Ascending aorta (tissue), 2 donors: ENCODE measurements around the gene WFDC5. TPM values are rescaled to one million over a fixed set of nuclear protein-coding genes. Genes with fewer than 3 reads are reported as not detected.
A peak's percentile ranks its signal among the peaks of the same experiment; 100 is the strongest.

ENCODE experiments used
- DNase-seq, 2 donors: peaks; one replicate each; pipeline ENCODE4 v3.0.0-alpha.2; 2019; ENCODE audit warnings: low spot score in 2 of 2
- H3K27ac ChIP-seq, 2 donors: fragments of 200-600 bp; sonication (generic); one replicate each; pipeline ENCODE4 v1.5.1; 2016 to 2017; ENCODE audit warnings: mild to moderate bottlenecking in 1 of 2
- H3K27me3 ChIP-seq: fragments of 200-600 bp; sonication (generic); one replicate; pipeline ENCODE4 v1.5.1; 2017
- H3K36me3 ChIP-seq, 2 donors: fragments of 200-600 bp; sonication (generic); one replicate each; pipeline ENCODE4 v1.5.1; 2016
- H3K4me1 ChIP-seq, 2 donors: fragments of 200-600 bp; sonication (generic); one replicate each; pipeline ENCODE4 v1.5.1; 2016 to 2017; ENCODE audit warnings: mild to moderate bottlenecking in 1 of 2
- H3K4me3 ChIP-seq, 2 donors: fragments of 200-600 bp; sonication (generic); one replicate each; pipeline ENCODE4 v1.5.1; 2016 to 2017; ENCODE audit warnings: mild to moderate bottlenecking in 1 of 2
- H3K9me3 ChIP-seq, 2 donors: fragments of 200-600 bp; sonication (generic); one replicate each; pipeline ENCODE4 v1.5.1; 2016
- CTCF ChIP-seq, 3 experiments: fragments of 200-600 bp in 2 of 3; fragments of 450-650 bp in 1 of 3; sonication (generic) in 2 of 3; IDR thresholded peaks; one replicate each; pipeline ENCODE4 v1.5.1; 2016 to 2019; ENCODE audit warnings: antibody characterized with exemption in 3 of 3, mild to moderate bottlenecking in 1 of 3, moderate library complexity in 1 of 3
- intact Hi-C: fragments of 100-400 bp; cut with DNase I; formaldehyde crosslinking; loops from one replicate; pipeline ENCODE4 v1.15.1; 2023
- total RNA-seq: library from RNA; depleted of rRNA; stranded (reverse); fragments of >200 nt; gene quantifications from one replicate; pipeline ENCODE4 v1.1.0, GENCODE V29; 2016

Gene WFDC5
- total RNA-seq, 1 donor from 2014 or later, result not detected

GRCh38 chr20:45097485-45098102, 17.4 kb downstream of the WFDC5 start:
- Histone ChIP-seq H3K4me1 (no peaks in the 10 kb centered on the region), H3K36me3 (no peaks in the 10 kb centered on the region), H3K9me3 (no peaks in the 10 kb centered on the region), H3K27ac (no peak overlapping the region), H3K27me3 (no peaks in the 10 kb centered on the region), H3K4me3 (peak overlapping the region; percentile 29 to 35)
- intact Hi-C loops, result loop anchor here (2.0 kb wide), 1 partner anchor 53 kb away; no protein-coding TSS in a partner anchor
- DNase-seq, result no peak
- no peak for TF ChIP-seq CTCF (IDR thresholded peaks at IDR 0.05)

GRCh38 chr20:45096781-45097180, 18.2 kb downstream of the WFDC5 start:
- Histone ChIP-seq H3K36me3 (no peaks in the 10 kb centered on the region), H3K27ac (no peak overlapping the region), H3K4me3 (no peak overlapping the region), H3K4me1 (no peaks in the 10 kb centered on the region), H3K9me3 (no peaks in the 10 kb centered on the region), H3K27me3 (no peaks in the 10 kb centered on the region)
- intact Hi-C loops, result loop anchor here (2.0 kb wide), 1 partner anchor 52 kb away; no protein-coding TSS in a partner anchor
- no peak for DNase-seq
- no peak for TF ChIP-seq CTCF (IDR thresholded peaks at IDR 0.05)

- peak; percentile 32 to 76 (median 57) for TF ChIP-seq CTCF (IDR thresholded peaks at IDR 0.05)
- intact Hi-C loops, result loop anchor here (1.0 to 2.0 kb wide), 2 partner anchors 51 to 85 kb away; no protein-coding TSS in a partner anchor
- H3K27ac ChIP-seq, result no peak overlapping the region
- H3K27me3 ChIP-seq, result no peaks in the 10 kb centered on the region
- no peak overlapping the region for H3K4me3 ChIP-seq
- DNase-seq, result no peak
- H3K36me3 ChIP-seq, result no peaks in the 10 kb centered on the region
- H3K9me3 ChIP-seq, result no peaks in the 10 kb centered on the region
- H3K4me1 ChIP-seq, result no peaks in the 10 kb centered on the region
These were observed 19.2 kb downstream of the WFDC5 start for GRCh38 chr20:45095805-45096238.

- Histone ChIP-seq H3K27me3 (no peaks in the 10 kb centered on the region), H3K27ac (no peak overlapping the region), H3K9me3 (no peaks in the 10 kb centered on the region), H3K4me1 (no peaks in the 10 kb centered on the region), H3K36me3 (no peaks in the 10 kb centered on the region), H3K4me3 (no peak overlapping the region)
- intact Hi-C loops, result loop anchor here (1.0 kb wide), 1 partner anchor 84 kb away; no protein-coding TSS in a partner anchor
- no peak for TF ChIP-seq CTCF (IDR thresholded peaks at IDR 0.05)
- DNase-seq, result no peak
These were observed 20.0 kb downstream of the WFDC5 start for GRCh38 chr20:45094864-45095574.

GRCh38 chr20:45094201-45094600, 20.8 kb downstream of the WFDC5 start:
- Histone ChIP-seq H3K27ac (no peak overlapping the region), H3K9me3 (no peaks in the 10 kb centered on the region), H3K27me3 (no peaks in the 10 kb centered on the region), H3K4me1 (no peaks in the 10 kb centered on the region), H3K36me3 (no peaks in the 10 kb centered on the region), H3K4me3 (no peak overlapping the region)
- no peak for TF ChIP-seq CTCF (IDR thresholded peaks at IDR 0.05)
- intact Hi-C loops, result no loop called here
- DNase-seq, result no peak
